KMS-11 (cell line): ENCODE data around the gene AK9.

ENCODE experiments used
- H2AFZ ChIP-seq: fragments of 200-600 bp; sonication (generic); 2 replicates; pipeline ENCODE4 v1.6.1; 2016; ENCODE audit warnings: antibody characterized with exemption, mixed run types, low read depth
- H3K27ac ChIP-seq: fragments of 200-600 bp; sonication (generic); 2 replicates; pipeline ENCODE4 v1.6.1; 2016; ENCODE audit warnings: mild to moderate bottlenecking, mixed run types
- H3K27me3 ChIP-seq: fragments of 200-600 bp; sonication (generic); 2 replicates; pipeline ENCODE4 v1.6.1; 2017; ENCODE audit warnings: mild to moderate bottlenecking, low read depth, mixed run types, moderate library complexity; ENCODE audit not compliant: insufficient read depth
- H3K36me3 ChIP-seq: fragments of 200-600 bp; sonication (generic); 2 replicates; pipeline ENCODE4 v1.6.1; 2017; ENCODE audit warnings: mild to moderate bottlenecking, mixed run types; ENCODE audit not compliant: insufficient read depth
- H3K4me1 ChIP-seq: fragments of 200-600 bp; sonication (generic); 2 replicates; pipeline ENCODE4 v1.6.1; 2016; ENCODE audit warnings: mild to moderate bottlenecking, low read depth, mixed run types; ENCODE audit not compliant: poor library complexity, severe bottlenecking
- H3K4me2 ChIP-seq: fragments of 200-600 bp; sonication (generic); 2 replicates; pipeline ENCODE4 v1.7.0; 2016; ENCODE audit warnings: mild to moderate bottlenecking, mixed run types
- H3K4me3 ChIP-seq: fragments of 200-600 bp; sonication (generic); IDR thresholded peaks from 2 replicates; pipeline ENCODE4 v1.6.1; 2017; ENCODE audit warnings: low read depth, low read length, mixed read lengths; ENCODE audit not compliant: insufficient read depth
- H3K79me2 ChIP-seq: fragments of 200-600 bp; sonication (generic); 2 replicates; pipeline ENCODE4 v1.6.1; 2016; ENCODE audit warnings: low read depth, mixed run types; ENCODE audit not compliant: insufficient read depth
- H3K9ac ChIP-seq: fragments of 200-600 bp; sonication (generic); 2 replicates; pipeline ENCODE4 v1.6.1; 2016; ENCODE audit warnings: mild to moderate bottlenecking, mixed run types
- H4K20me1 ChIP-seq: fragments of 200-600 bp; sonication (generic); 2 replicates; pipeline ENCODE4 v1.6.1; 2016; ENCODE audit warnings: mild to moderate bottlenecking, mixed run types; ENCODE audit not compliant: insufficient read depth
- TF ChIP-seq, protein P1 (sequence below): fragments of 200-600 bp; sonication (generic); conservative IDR thresholded peaks from 2 replicates; pipeline ENCODE4 v1.6.1; 2017; ENCODE audit warnings: low read depth, mild to moderate bottlenecking, antibody characterized with exemption, low read length, moderate library complexity, mixed read lengths

Gene AK9

DNA sequence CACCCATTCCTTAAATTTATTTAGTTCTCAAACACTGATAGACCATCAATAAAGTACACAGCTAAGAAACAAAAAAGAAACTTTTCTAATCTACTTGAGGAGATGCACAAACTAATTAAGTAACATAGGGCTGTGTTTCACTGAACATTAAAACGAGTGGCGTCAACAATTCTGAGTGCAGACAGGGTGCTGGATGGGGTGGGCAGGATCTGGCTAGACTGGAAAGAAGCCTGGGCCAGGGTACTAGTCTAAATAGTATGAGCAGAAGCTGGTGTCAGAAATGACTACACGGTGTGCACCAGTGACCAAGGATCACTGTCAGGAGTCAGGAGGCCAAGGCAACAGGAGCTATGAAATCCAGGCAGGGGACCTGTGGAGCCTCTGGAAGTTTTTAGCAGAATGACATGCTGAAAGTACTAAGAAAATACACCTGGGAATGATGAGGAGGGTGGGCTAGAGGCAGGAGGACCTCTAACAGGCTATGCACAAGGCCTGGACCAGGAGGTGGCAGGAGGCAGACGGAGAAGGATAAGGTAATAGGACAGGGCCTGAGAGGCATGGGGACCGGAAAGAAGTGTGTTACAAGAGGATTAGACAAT, 221.3 kb downstream of the AK9 start:
- TF ChIP-seq, protein P1, sequence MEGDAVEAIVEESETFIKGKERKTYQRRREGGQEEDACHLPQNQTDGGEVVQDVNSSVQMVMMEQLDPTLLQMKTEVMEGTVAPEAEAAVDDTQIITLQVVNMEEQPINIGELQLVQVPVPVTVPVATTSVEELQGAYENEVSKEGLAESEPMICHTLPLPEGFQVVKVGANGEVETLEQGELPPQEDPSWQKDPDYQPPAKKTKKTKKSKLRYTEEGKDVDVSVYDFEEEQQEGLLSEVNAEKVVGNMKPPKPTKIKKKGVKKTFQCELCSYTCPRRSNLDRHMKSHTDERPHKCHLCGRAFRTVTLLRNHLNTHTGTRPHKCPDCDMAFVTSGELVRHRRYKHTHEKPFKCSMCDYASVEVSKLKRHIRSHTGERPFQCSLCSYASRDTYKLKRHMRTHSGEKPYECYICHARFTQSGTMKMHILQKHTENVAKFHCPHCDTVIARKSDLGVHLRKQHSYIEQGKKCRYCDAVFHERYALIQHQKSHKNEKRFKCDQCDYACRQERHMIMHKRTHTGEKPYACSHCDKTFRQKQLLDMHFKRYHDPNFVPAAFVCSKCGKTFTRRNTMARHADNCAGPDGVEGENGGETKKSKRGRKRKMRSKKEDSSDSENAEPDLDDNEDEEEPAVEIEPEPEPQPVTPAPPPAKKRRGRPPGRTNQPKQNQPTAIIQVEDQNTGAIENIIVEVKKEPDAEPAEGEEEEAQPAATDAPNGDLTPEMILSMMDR = no peak
- Histone ChIP-seq H3K27me3 (no peaks in the 10 kb centered on the region), H3K27ac (no peak overlapping the region), H2AFZ (no peak overlapping the region), H4K20me1 (no peaks in the 10 kb centered on the region), H3K9ac (no peak overlapping the region), H3K79me2 (no peaks in the 10 kb centered on the region), H3K4me2 (no peak overlapping the region), H3K4me1 (no peaks in the 10 kb centered on the region), H3K4me3 (no peak overlapping the region), H3K36me3 (no peaks in the 10 kb centered on the region)

DNA sequence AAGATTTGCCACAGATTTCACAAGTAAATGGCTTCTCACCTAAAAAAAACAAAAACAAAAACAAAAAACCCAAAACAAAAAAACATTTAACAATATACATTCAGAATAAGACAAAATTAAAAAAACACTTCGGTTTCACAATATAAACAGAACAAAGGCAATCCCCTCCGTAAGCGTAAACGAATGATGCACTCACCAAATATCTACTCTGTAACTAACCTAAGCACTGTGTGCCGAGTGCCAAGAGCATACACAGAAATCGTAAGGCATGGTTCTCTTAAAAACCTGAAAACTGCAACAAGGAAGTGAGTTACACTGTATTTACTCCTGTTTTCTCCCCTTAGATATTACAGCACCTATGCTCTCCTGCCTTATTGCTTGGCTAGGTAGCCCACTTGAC, 223.3 kb downstream of the AK9 start:
- no peaks in the 10 kb centered on the region for H3K27me3 ChIP-seq
- no peaks in the 10 kb centered on the region for H4K20me1 ChIP-seq
- no peak overlapping the region for H3K4me2 ChIP-seq
- H3K79me2 ChIP-seq = no peaks in the 10 kb centered on the region
- H3K27ac ChIP-seq = no peak overlapping the region
- H2AFZ ChIP-seq = no peak overlapping the region
- peaks cover under 1% of the 10 kb centered on the region for H3K4me1 ChIP-seq
- TF ChIP-seq, protein P1 = no peak
- H3K36me3 ChIP-seq = no peaks in the 10 kb centered on the region
- H3K9ac ChIP-seq = no peak overlapping the region
- no peak overlapping the region for H3K4me3 ChIP-seq

DNA sequence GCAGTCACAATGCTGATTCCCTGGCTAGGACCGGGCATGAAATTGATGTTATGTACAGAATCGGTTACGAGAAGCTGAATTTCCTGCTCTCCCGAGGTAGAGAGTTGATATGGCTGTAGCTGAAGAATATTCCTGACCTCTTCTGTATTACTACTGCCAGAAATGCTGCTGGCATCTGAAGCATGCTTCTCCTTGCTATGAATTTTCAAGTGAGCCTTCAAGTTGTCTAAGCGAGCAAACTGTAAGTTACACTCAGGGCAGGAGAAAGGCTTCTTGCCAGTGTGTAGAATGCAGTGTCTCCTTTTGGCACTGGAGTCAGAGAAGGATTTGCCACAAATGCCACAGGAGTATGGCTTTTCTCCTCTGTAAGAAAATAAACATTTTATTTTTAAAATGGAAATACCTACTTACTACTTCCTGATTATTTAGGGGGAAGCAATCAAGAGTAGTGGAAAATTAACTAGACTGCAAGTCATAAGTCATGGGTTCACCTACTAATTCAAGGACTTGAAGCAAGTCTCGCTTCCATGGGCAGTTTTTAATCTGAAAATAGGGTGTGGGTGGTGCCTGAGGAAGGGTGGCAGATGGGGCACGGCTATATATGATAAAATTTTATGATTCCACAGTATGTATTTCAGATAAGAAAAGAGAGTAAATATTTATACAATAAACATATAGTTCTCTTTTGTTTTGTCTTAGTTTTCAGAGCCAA, 224.6 kb downstream of the AK9 start:
- Histone ChIP-seq H4K20me1 (no peaks in the 10 kb centered on the region), H3K36me3 (no peaks in the 10 kb centered on the region)
- TF ChIP-seq, protein P1 = no peak

DNA sequence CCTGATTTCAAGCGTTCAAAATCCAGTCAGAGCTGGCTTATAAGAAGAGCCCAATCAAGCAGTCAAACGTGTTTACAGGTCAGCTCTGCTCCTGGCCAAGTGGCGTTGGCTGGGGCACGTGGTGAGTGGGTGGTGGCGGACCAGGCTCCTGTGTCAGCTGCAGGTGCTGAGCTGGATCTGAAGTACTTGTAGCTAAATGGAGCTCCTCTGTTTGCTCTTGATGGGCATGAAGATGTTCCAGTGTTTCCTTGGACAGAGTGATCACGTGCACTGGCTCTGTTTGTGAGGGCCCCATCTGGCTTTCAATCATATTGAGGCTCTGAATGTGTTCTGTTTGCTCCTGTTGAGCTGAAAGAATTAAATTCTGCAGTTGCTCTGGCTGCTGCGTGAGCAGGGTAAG, 225.2 kb downstream of the AK9 start:
- Histone ChIP-seq H3K9ac (no peak overlapping the region), H3K79me2 (no peaks in the 10 kb centered on the region), H3K4me3 (no peak overlapping the region), H4K20me1 (no peaks in the 10 kb centered on the region), H3K27ac (no peak overlapping the region), H3K36me3 (no peaks in the 10 kb centered on the region), H3K27me3 (no peaks in the 10 kb centered on the region), H3K4me2 (no peak overlapping the region), H2AFZ (no peak overlapping the region), H3K4me1 (peaks cover 6% of the 10 kb centered on the region)
- TF ChIP-seq, protein P1 = no peak

More for the DNA sequence above, 224.6 kb downstream of the AK9 start:
- no peaks in the 10 kb centered on the region for H3K79me2 ChIP-seq
- H3K27ac ChIP-seq = no peak overlapping the region
- H3K4me1 ChIP-seq = peaks cover 4% of the 10 kb centered on the region
- no peak overlapping the region for H2AFZ ChIP-seq
- no peak overlapping the region for H3K9ac ChIP-seq
- no peaks in the 10 kb centered on the region for H3K27me3 ChIP-seq
- H3K4me3 ChIP-seq = no peak overlapping the region
- no peak overlapping the region for H3K4me2 ChIP-seq
